IPS-18a (cell line): ENCODE data around the gene ATP6AP1.

Experiments
- H3K27ac ChIP-seq: one replicate; pipeline ENCODE4 v1.5.1; 2013; ENCODE audit warnings: low read length
- H3K27me3 ChIP-seq: one replicate; pipeline ENCODE4 v1.6.1; 2013; ENCODE audit warnings: mild to moderate bottlenecking, low read length; ENCODE audit not compliant: control insufficient read depth, insufficient read depth
- H3K36me3 ChIP-seq: one replicate; pipeline ENCODE4 v1.6.1; 2013; ENCODE audit warnings: low read depth, low read length; ENCODE audit not compliant: control insufficient read depth
- H3K4me1 ChIP-seq: one replicate; pipeline ENCODE4 v1.6.1; 2013; ENCODE audit warnings: low read depth, low read length; ENCODE audit not compliant: control insufficient read depth
- H3K4me3 ChIP-seq: one replicate; pipeline ENCODE4 v1.5.1; 2013; ENCODE audit warnings: low read length
- H3K9ac ChIP-seq: one replicate; pipeline ENCODE4 v1.6.1; 2013; ENCODE audit warnings: mild to moderate bottlenecking, low read length, moderate library complexity
- H3K9me3 ChIP-seq: one replicate; pipeline ENCODE4 v1.6.1; 2013; ENCODE audit warnings: low read depth, low read length; ENCODE audit not compliant: control insufficient read depth

Gene ATP6AP1

GRCh38 chrX:154419189-154419588 is 9.3 kb upstream of the ATP6AP1 start:
- H3K36me3 ChIP-seq: no peaks in the 10 kb centered on the region
- H3K27ac ChIP-seq: no peak overlapping the region
- no peak overlapping the region for H3K4me3 ChIP-seq
- H3K27me3 ChIP-seq: no peaks in the 10 kb centered on the region
- H3K9ac ChIP-seq: no peak overlapping the region
- H3K9me3 ChIP-seq: peaks cover 11% of the 10 kb centered on the region
- no peaks in the 10 kb centered on the region for H3K4me1 ChIP-seq

- Histone ChIP-seq H3K27ac (no peak overlapping the region), H3K27me3 (no peaks in the 10 kb centered on the region)
Observed at GRCh38 chrX:154419688-154420401, 8.6 kb upstream of the ATP6AP1 start.

GRCh38 chrX:154420402-154420756 is 8.1 kb upstream of the ATP6AP1 start:
- H3K36me3 ChIP-seq: no peaks in the 10 kb centered on the region
- no peak overlapping the region for H3K27ac ChIP-seq
- H3K27me3 ChIP-seq: no peaks in the 10 kb centered on the region
- H3K4me1 ChIP-seq: no peaks in the 10 kb centered on the region
- no peak overlapping the region for H3K4me3 ChIP-seq
- peaks cover 8% of the 10 kb centered on the region for H3K9me3 ChIP-seq
- H3K9ac ChIP-seq: no peak overlapping the region

More at GRCh38 chrX:154419688-154420401, 8.6 kb upstream of the ATP6AP1 start:
- Histone ChIP-seq H3K36me3 (no peaks in the 10 kb centered on the region), H3K9ac (no peak overlapping the region), H3K9me3 (peaks cover 11% of the 10 kb centered on the region), H3K4me1 (no peaks in the 10 kb centered on the region), H3K4me3 (no peak overlapping the region)

- Histone ChIP-seq H3K27me3 (no peaks in the 10 kb centered on the region), H3K9me3 (peaks cover 4% of the 10 kb centered on the region), H3K27ac (no peak overlapping the region), H3K4me1 (no peaks in the 10 kb centered on the region), H3K4me3 (no peak overlapping the region), H3K36me3 (no peaks in the 10 kb centered on the region), H3K9ac (no peak overlapping the region)
Observed at GRCh38 chrX:154426916-154427770, 1.3 kb upstream of the ATP6AP1 start.

- Histone ChIP-seq H3K9me3 (peaks cover 4% of the 10 kb centered on the region), H3K4me3 (peak overlapping the region; percentile 59), H3K9ac (no peak overlapping the region), H3K27ac (no peak overlapping the region), H3K36me3 (no peaks in the 10 kb centered on the region), H3K27me3 (no peaks in the 10 kb centered on the region), H3K4me1 (no peaks in the 10 kb centered on the region)
Observed at GRCh38 chrX:154429711-154430110, 1.2 kb downstream of the ATP6AP1 start.

- no peaks in the 10 kb centered on the region for H3K4me1 ChIP-seq
- no peaks in the 10 kb centered on the region for H3K27me3 ChIP-seq
- H3K27ac ChIP-seq: no peak overlapping the region
- H3K4me3 ChIP-seq: no peak overlapping the region
- no peak overlapping the region for H3K9ac ChIP-seq
- H3K36me3 ChIP-seq: no peaks in the 10 kb centered on the region
- H3K9me3 ChIP-seq: peaks cover 4% of the 10 kb centered on the region
Observed at GRCh38 chrX:154430479-154430878, 2.0 kb downstream of the ATP6AP1 start.

- H3K27ac ChIP-seq: no peak overlapping the region
- H3K36me3 ChIP-seq: no peaks in the 10 kb centered on the region
- no peak overlapping the region for H3K9ac ChIP-seq
- H3K9me3 ChIP-seq: peaks cover 4% of the 10 kb centered on the region
- no peaks in the 10 kb centered on the region for H3K27me3 ChIP-seq
- H3K4me1 ChIP-seq: no peaks in the 10 kb centered on the region
- no peak overlapping the region for H3K4me3 ChIP-seq
Observed at GRCh38 chrX:154430916-154431315, 2.4 kb downstream of the ATP6AP1 start.

GRCh38 chrX:154431341-154431740 is 2.9 kb downstream of the ATP6AP1 start:
- Histone ChIP-seq H3K9me3 (peaks cover 4% of the 10 kb centered on the region), H3K4me1 (no peaks in the 10 kb centered on the region), H3K36me3 (no peaks in the 10 kb centered on the region), H3K27ac (no peak overlapping the region), H3K4me3 (no peak overlapping the region), H3K9ac (no peak overlapping the region), H3K27me3 (no peaks in the 10 kb centered on the region)

- H3K27me3 ChIP-seq: no peaks in the 10 kb centered on the region
- H3K9me3 ChIP-seq: peaks cover under 1% of the 10 kb centered on the region
- no peaks in the 10 kb centered on the region for H3K36me3 ChIP-seq
- no peaks in the 10 kb centered on the region for H3K4me1 ChIP-seq
- H3K4me3 ChIP-seq: no peak overlapping the region
- H3K9ac ChIP-seq: no peak overlapping the region
- no peak overlapping the region for H3K27ac ChIP-seq
Observed at GRCh38 chrX:154432210-154432609, 3.7 kb downstream of the ATP6AP1 start.

- Histone ChIP-seq H3K9ac (no peak overlapping the region), H3K27me3 (no peaks in the 10 kb centered on the region), H3K36me3 (no peaks in the 10 kb centered on the region), H3K27ac (no peak overlapping the region), H3K4me1 (no peaks in the 10 kb centered on the region), H3K9me3 (no peaks in the 10 kb centered on the region), H3K4me3 (no peak overlapping the region)
Observed at GRCh38 chrX:154433605-154434004, 5.1 kb downstream of the ATP6AP1 start.

- Histone ChIP-seq H3K9ac (no peak overlapping the region), H3K9me3 (no peaks in the 10 kb centered on the region), H3K36me3 (no peaks in the 10 kb centered on the region), H3K27me3 (no peaks in the 10 kb centered on the region), H3K4me3 (no peak overlapping the region), H3K4me1 (no peaks in the 10 kb centered on the region), H3K27ac (no peak overlapping the region)
Observed at GRCh38 chrX:154434394-154435168, 6.1 kb downstream of the ATP6AP1 start.
